DOHH2 (cell line): ENCODE data around the gene NOL8.

Experiments used
- H3F3A ChIP-seq: fragments of 200-600 bp; sonication (generic), shearing (Covaris generic); 2 replicates; pipeline ENCODE4 v1.6.0; 2016; ENCODE audit warnings: antibody characterized with exemption, mild to moderate bottlenecking; ENCODE audit not compliant: control insufficient read depth, insufficient read depth
- H3K27ac ChIP-seq: fragments of 200-600 bp; sonication (generic); 2 replicates; pipeline ENCODE4 v1.5.1; 2014; ENCODE audit warnings: low read depth, mild to moderate bottlenecking, low read length, moderate library complexity
- H3K27me3 ChIP-seq: fragments of 200-600 bp; sonication (generic); 2 replicates; pipeline ENCODE4 v1.6.1; 2014; ENCODE audit warnings: mild to moderate bottlenecking, low read length, mixed read lengths; ENCODE audit not compliant: control insufficient read depth
- H3K36me3 ChIP-seq: fragments of 200-600 bp; sonication (generic); 2 replicates; pipeline ENCODE4 v1.6.1; 2014; ENCODE audit warnings: mild to moderate bottlenecking, low read length, moderate library complexity, mixed read lengths; ENCODE audit not compliant: control insufficient read depth
- H3K4me1 ChIP-seq: fragments of 200-600 bp; sonication (generic); 2 replicates; pipeline ENCODE4 v1.6.1; 2014; ENCODE audit warnings: mild to moderate bottlenecking, low read length, mixed read lengths; ENCODE audit not compliant: control insufficient read depth
- H3K4me2 ChIP-seq: fragments of 200-600 bp; sonication (generic); 2 replicates; pipeline ENCODE4 v1.6.0; 2014; ENCODE audit warnings: mild to moderate bottlenecking, low read length, moderate library complexity
- H3K4me3 ChIP-seq: fragments of 200-600 bp; sonication (generic); 2 replicates; pipeline ENCODE4 v1.5.1; 2014; ENCODE audit warnings: mild to moderate bottlenecking, low read length, mixed read lengths
- H3K79me2 ChIP-seq: fragments of 200-600 bp; sonication (generic); 2 replicates; pipeline ENCODE4 v1.6.1; 2014; ENCODE audit warnings: mild to moderate bottlenecking, low read length, mixed read lengths; ENCODE audit not compliant: control insufficient read depth
- H3K9me2 ChIP-seq: fragments of 200-600 bp; sonication (generic); replicated peaks from 2 replicates; pipeline ENCODE4 v1.6.1; 2014; ENCODE audit warnings: mild to moderate bottlenecking, low read length, mixed read lengths; ENCODE audit not compliant: control insufficient read depth
- H3K9me3 ChIP-seq: fragments of 200-600 bp; sonication (generic); 2 replicates; pipeline ENCODE4 v1.6.1; 2014; ENCODE audit warnings: antibody characterized with exemption, low read length, mixed read lengths; ENCODE audit not compliant: control insufficient read depth, insufficient read depth
- H4K20me1 ChIP-seq: fragments of 200-600 bp; sonication (generic); 2 replicates; pipeline ENCODE4 v1.6.0; 2014; ENCODE audit warnings: low read depth, mild to moderate bottlenecking, antibody characterized with exemption, low read length, moderate library complexity; ENCODE audit not compliant: control insufficient read depth, insufficient read depth
- CTCF ChIP-seq: fragments of 200-600 bp; sonication (generic); IDR thresholded peaks from one replicate; pipeline ENCODE4 v1.5.1; 2014; ENCODE audit warnings: antibody characterized with exemption, mild to moderate bottlenecking, low read depth, low read length; ENCODE audit not compliant: poor library complexity, severe bottlenecking
- EZH2phosphoT487 ChIP-seq: fragments of 200-600 bp; sonication (generic); IDR thresholded peaks from 2 replicates; pipeline ENCODE4 v1.6.1; 2017; ENCODE audit warnings: borderline replicate concordance, mild to moderate bottlenecking, antibody characterized with exemption, low read length, moderate library complexity, mixed read lengths

The NOL8 gene

GRCh38 chr9:92247981-92248380, 77.2 kb downstream of the NOL8 start:
- Histone ChIP-seq H3K4me3 (no peak overlapping the region), H3K79me2 (no peaks in the 10 kb centered on the region; the same call in 1 of the 2 replicates), H3K27ac (no peak overlapping the region), H3F3A (0 out of 2 replicates have a peak, but pooled peaks cover 3% of the 10 kb centered on the region), H3K9me2 (no peaks in the 10 kb centered on the region), H3K9me3 (no peaks in the 10 kb centered on the region), H3K4me1 (no peaks in the 10 kb centered on the region), H3K27me3 (no peaks in the 10 kb centered on the region), H4K20me1 (no peaks in the 10 kb centered on the region), H3K36me3 (peaks cover 96% of the 10 kb centered on the region), H3K4me2 (no peak overlapping the region)
- TF ChIP-seq EZH2phosphoT487 (no peak), CTCF (no peak)
